B cell (primary cell): Measurements from ENCODE around the gene TACR2. TPM values are rescaled to one million over a fixed set of nuclear protein-coding genes. Genes with fewer than 3 reads are reported as not detected.

Source experiments
- ATAC-seq: fragments of 200-7000 bp; cut with Tn5 transposase; one replicate; pipeline ENCODE4 v1.10.0; 2021; ENCODE audit warnings: low read depth, mild to moderate bottlenecking, moderate number of reproducible peaks, moderate library complexity
- CTCF ChIA-PET: fragments of 350-600 bp; sonication (Branson Sonifier 250); formaldehyde crosslinking; loops from one replicate; lab custom pipeline; 2021; ENCODE audit warnings: antibody characterized with exemption, inconsistent platforms; lab: Charles Lee
- POLR2A ChIA-PET: fragments of 350-600 bp; sonication (Branson Sonifier 250); formaldehyde crosslinking; loops from one replicate; lab custom pipeline; 2021; ENCODE audit warnings: antibody characterized with exemption; lab: Charles Lee
- DNase-seq: peaks from one replicate; pipeline ENCODE4 v3.0.0; 2013
- H2AFZ ChIP-seq: 2 replicates; pipeline ENCODE4 v1.6.1; 2012; ENCODE audit warnings: mild to moderate bottlenecking, low read depth, low read length; ENCODE audit not compliant: insufficient read depth, poor library complexity, severe bottlenecking
- H3K27ac ChIP-seq, 2 donors: 1 replicate in 1 of 2; 2 replicates in 1 of 2; pipeline ENCODE4 v1.5.1; 2012 to 2013; ENCODE audit warnings: low read length in 2 of 2, mild to moderate bottlenecking in 2 of 2, moderate library complexity in 1 of 2
- H3K27me3 ChIP-seq, 4 experiments: fragments of 200-600 bp in 1 of 4; sonication (generic) in 1 of 4; replicated peaks in 1 of 4; 1 replicate in 2 of 4; 2 replicates in 2 of 4; pipeline versions ENCODE4 v1.6.1 to v1.7.0; 2013 to 2016; ENCODE audit warnings: low read length in 3 of 4, mild to moderate bottlenecking in 2 of 4, mixed read lengths in 1 of 4, moderate library complexity in 1 of 4; ENCODE audit not compliant: insufficient read depth in 4 of 4, control insufficient read depth in 3 of 4; ENCODE audit errors: control extremely low read depth in 1 of 4
- H3K36me3 ChIP-seq, 2 experiments: replicated peaks in 1 of 2; 1 replicate in 1 of 2; 2 replicates in 1 of 2; pipeline versions ENCODE4 v1.6.1 to v1.7.1; 2013; ENCODE audit warnings: low read length in 1 of 2; ENCODE audit not compliant: insufficient read depth in 2 of 2, control insufficient read depth in 1 of 2; ENCODE audit errors: control extremely low read depth in 1 of 2, extremely low read depth in 1 of 2
- H3K4me1 ChIP-seq, 2 donors: fragments of 200-600 bp in 1 of 2; sonication (generic) in 1 of 2; 1 replicate in 1 of 2; 2 replicates in 1 of 2; pipeline versions ENCODE4 v1.5.1 to v1.6.1; 2013 to 2017; ENCODE audit warnings: low read length in 2 of 2; ENCODE audit not compliant: control insufficient read depth in 2 of 2, insufficient read depth in 2 of 2
- H3K4me2 ChIP-seq: replicated peaks from 2 replicates; pipeline ENCODE3; 2012; ENCODE audit warnings: mild to moderate bottlenecking, low read depth, low read length; ENCODE audit not compliant: poor library complexity, severe bottlenecking
- H3K4me3 ChIP-seq, 5 experiments: fragments of 200-600 bp in 1 of 5; sonication (generic) in 1 of 5; 1 replicate in 3 of 5; 2 replicates in 2 of 5; pipeline versions ENCODE4 v1.5.1 to v1.7.0; 2011 to 2016; ENCODE audit warnings: low read length in 4 of 5, mild to moderate bottlenecking in 4 of 5, low read depth in 2 of 5, control low read depth in 1 of 5, moderate library complexity in 1 of 5; ENCODE audit not compliant: insufficient read depth in 1 of 5; ENCODE audit errors: control extremely low read depth in 1 of 5, extremely low read depth in 1 of 5
- H3K79me2 ChIP-seq: fragments of 200-600 bp; sonication (generic); one replicate; pipeline ENCODE4 v1.6.0; 2016; ENCODE audit warnings: low read length; ENCODE audit not compliant: control insufficient read depth, insufficient read depth
- H3K9ac ChIP-seq: fragments of 200-600 bp; sonication (generic); 2 replicates; pipeline ENCODE4 v1.6.1; 2017; ENCODE audit warnings: mild to moderate bottlenecking, low read length, moderate library complexity
- H3K9me3 ChIP-seq, 3 donors: one replicate each; pipeline versions ENCODE4 v1.6.1 to v1.7.1; 2013; ENCODE audit warnings: low read length in 2 of 3; ENCODE audit not compliant: control insufficient read depth in 2 of 3, insufficient read depth in 1 of 3; ENCODE audit errors: control extremely low read depth in 1 of 3
- H4K20me1 ChIP-seq: 2 replicates; pipeline ENCODE4 v1.6.0; 2012; ENCODE audit warnings: mild to moderate bottlenecking, low read length; ENCODE audit not compliant: insufficient read depth, control insufficient read depth, poor library complexity, severe bottlenecking
- H3K27ac Mint-ChIP-seq: one replicate; pipeline ENCODE4 v1.8.0; 2021; ENCODE audit warnings: mixed read lengths
- H3K27me3 Mint-ChIP-seq: one replicate; pipeline ENCODE4 v1.8.0; 2021; ENCODE audit warnings: mixed read lengths
- H3K4me1 Mint-ChIP-seq: one replicate; pipeline ENCODE4 v1.8.0; 2021; ENCODE audit warnings: mixed read lengths
- H3K4me3 Mint-ChIP-seq: one replicate; pipeline ENCODE4 v1.8.0; 2021; ENCODE audit warnings: mixed read lengths
- H3K9me3 Mint-ChIP-seq: one replicate; pipeline ENCODE4 v1.8.0; 2022; ENCODE audit warnings: mixed read lengths; ENCODE audit not compliant: insufficient read depth
- EZH2 ChIP-seq: IDR thresholded peaks from 2 replicates; pipeline ENCODE4 v1.6.1; 2012; ENCODE audit warnings: borderline replicate concordance, low read depth, mild to moderate bottlenecking, moderate library complexity, low read length; ENCODE audit not compliant: insufficient read depth, poor library complexity, severe bottlenecking
- WGBS: methylation state at CpG from one replicate; pipeline ENCODE4 v1.1.5; 2013; ENCODE audit warnings: missing lambda C conversion rate; ENCODE audit not compliant: insufficient coverage; 5-methylcytosine and 5-hydroxymethylcytosine counted together
- intact Hi-C: fragments of 100-400 bp; cut with micrococcal nuclease; formaldehyde crosslinking; loops from one replicate; pipeline ENCODE4 v1.10.0; 2022
- polyA plus RNA-seq: library from polyadenylated mRNA; depleted of rRNA; stranded (reverse); fragments of >200 nt; gene quantifications from 2 replicates; pipeline ENCODE4 v1.2.3, GENCODE V29; 2012
- total RNA-seq, 2 donors: library from RNA; stranded (reverse); fragments of 120-200 nt in 1 of 2; gene quantifications; 1 replicate in 1 of 2; 2 replicates in 1 of 2; pipeline versions ENCODE4 v1.2.3 to v1.2.4, GENCODE V29; 2013 to 2022
- TF ChIP-seq, protein P1 (sequence below): fragments of 200-600 bp; IDR thresholded peaks from one replicate; pipeline ENCODE4 v1.8.0; 2022; ENCODE audit warnings: antibody characterized with exemption, mild to moderate bottlenecking

The TACR2 gene
- total and polyA plus RNA-seq, 2 donors (not counting 1 experiment from before 2014, with no cell fraction given), result 0.18 TPM; not detected in 1

GRCh38 chr10:69446229-69446628 is 29.5 kb upstream of the TACR2 start:
- H3K4me3 ChIP-seq, result no peak overlapping the region
- H3K36me3 ChIP-seq, result no peaks in the 10 kb centered on the region
- no peak overlapping the region for H3K9ac ChIP-seq
- no peak overlapping the region for H3K27ac Mint-ChIP-seq
- no peak overlapping the region for H2AFZ ChIP-seq
- peaks cover 3 to 4% of the 10 kb centered on the region in 2 donors for H3K4me1 ChIP-seq
- ChIA-PET POLR2A (no interaction called here), CTCF (no interaction called here)
- no peak overlapping the region for H3K4me3 Mint-ChIP-seq
- H3K27ac ChIP-seq, result no peak overlapping the region
- H3K9me3 ChIP-seq, result no peaks in the 10 kb centered on the region
- H3K27me3 Mint-ChIP-seq, result peaks cover 29% of the 10 kb centered on the region
- intact Hi-C loops, result no loop called here
- no peaks in the 10 kb centered on the region for H4K20me1 ChIP-seq
- H3K27me3 ChIP-seq, result peaks cover 0 to 7% (median 0%) of the 10 kb centered on the region in 4 experiments
- H3K9me3 Mint-ChIP-seq, result no peaks in the 10 kb centered on the region
- DNase-seq (no peak), ATAC-seq (no peak)
- peaks cover 5% of the 10 kb centered on the region for H3K4me1 Mint-ChIP-seq
- no peak overlapping the region for H3K4me2 ChIP-seq
- H3K79me2 ChIP-seq, result no peaks in the 10 kb centered on the region
- TF ChIP-seq, protein P1, sequence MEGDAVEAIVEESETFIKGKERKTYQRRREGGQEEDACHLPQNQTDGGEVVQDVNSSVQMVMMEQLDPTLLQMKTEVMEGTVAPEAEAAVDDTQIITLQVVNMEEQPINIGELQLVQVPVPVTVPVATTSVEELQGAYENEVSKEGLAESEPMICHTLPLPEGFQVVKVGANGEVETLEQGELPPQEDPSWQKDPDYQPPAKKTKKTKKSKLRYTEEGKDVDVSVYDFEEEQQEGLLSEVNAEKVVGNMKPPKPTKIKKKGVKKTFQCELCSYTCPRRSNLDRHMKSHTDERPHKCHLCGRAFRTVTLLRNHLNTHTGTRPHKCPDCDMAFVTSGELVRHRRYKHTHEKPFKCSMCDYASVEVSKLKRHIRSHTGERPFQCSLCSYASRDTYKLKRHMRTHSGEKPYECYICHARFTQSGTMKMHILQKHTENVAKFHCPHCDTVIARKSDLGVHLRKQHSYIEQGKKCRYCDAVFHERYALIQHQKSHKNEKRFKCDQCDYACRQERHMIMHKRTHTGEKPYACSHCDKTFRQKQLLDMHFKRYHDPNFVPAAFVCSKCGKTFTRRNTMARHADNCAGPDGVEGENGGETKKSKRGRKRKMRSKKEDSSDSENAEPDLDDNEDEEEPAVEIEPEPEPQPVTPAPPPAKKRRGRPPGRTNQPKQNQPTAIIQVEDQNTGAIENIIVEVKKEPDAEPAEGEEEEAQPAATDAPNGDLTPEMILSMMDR, result no peak
- no peak for TF ChIP-seq EZH2

DNA sequence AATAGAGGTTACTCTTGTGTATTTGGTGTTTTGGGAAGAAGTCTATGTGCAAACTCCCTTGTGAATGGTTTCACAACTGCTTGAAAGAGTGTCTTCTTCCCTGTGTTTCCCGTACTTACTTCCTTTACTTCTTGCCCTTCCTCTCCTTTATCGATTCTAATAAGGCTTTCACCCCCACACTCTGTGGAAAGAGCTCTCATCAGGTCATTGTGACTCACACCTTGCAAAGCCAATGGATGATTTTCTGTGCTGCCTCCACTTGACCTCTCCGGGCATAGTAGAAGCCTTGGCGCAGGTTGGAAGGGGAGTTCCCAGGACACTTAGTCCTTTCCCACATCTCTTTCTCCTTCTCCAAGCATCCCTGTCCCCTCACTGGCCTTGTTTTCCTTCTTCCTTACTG is 28.3 kb upstream of the TACR2 start:
- 83% methylated on average over 4 of the region's 4 CpGs for WGBS
- Histone ChIP-seq H4K20me1 (no peaks in the 10 kb centered on the region), H3K27ac (no peak overlapping the region), H2AFZ (no peak overlapping the region), H3K4me2 (no peak overlapping the region), H3K27me3 (peaks cover 0 to 7% (median 0%) of the 10 kb centered on the region in 4 experiments), H3K9me3 (no peaks in the 10 kb centered on the region), H3K36me3 (no peaks in the 10 kb centered on the region), H3K4me1 (no peaks in the 10 kb centered on the region), H3K9ac (no peak overlapping the region), H3K4me3 (no peak overlapping the region), H3K79me2 (no peaks in the 10 kb centered on the region)
- no peaks in the 10 kb centered on the region for H3K4me1 Mint-ChIP-seq
- CTCF ChIA-PET, result no interaction called here
- H3K4me3 Mint-ChIP-seq, result no peak overlapping the region
- no peak for DNase-seq
- peaks cover 25% of the 10 kb centered on the region for H3K27me3 Mint-ChIP-seq
- no peak overlapping the region for H3K27ac Mint-ChIP-seq
- ATAC-seq, result no peak
- TF ChIP-seq, protein P1, result no peak
- TF ChIP-seq EZH2, result no peak
- intact Hi-C loops, result no loop called here
- POLR2A ChIA-PET, result no interaction called here
- no peaks in the 10 kb centered on the region for H3K9me3 Mint-ChIP-seq
